GM18868 (cell line): ENCODE measurements around the gene GALNT10.

ENCODE experiments used
- ATAC-seq: cut with Tn5 transposase; IDR thresholded peaks from one replicate; pipeline ENCODE4 v1.9.1; 2021; ENCODE audit warnings: mild to moderate bottlenecking, moderate library complexity; ENCODE audit not compliant: unreplicated experiment

GALNT10 gene

DNA sequence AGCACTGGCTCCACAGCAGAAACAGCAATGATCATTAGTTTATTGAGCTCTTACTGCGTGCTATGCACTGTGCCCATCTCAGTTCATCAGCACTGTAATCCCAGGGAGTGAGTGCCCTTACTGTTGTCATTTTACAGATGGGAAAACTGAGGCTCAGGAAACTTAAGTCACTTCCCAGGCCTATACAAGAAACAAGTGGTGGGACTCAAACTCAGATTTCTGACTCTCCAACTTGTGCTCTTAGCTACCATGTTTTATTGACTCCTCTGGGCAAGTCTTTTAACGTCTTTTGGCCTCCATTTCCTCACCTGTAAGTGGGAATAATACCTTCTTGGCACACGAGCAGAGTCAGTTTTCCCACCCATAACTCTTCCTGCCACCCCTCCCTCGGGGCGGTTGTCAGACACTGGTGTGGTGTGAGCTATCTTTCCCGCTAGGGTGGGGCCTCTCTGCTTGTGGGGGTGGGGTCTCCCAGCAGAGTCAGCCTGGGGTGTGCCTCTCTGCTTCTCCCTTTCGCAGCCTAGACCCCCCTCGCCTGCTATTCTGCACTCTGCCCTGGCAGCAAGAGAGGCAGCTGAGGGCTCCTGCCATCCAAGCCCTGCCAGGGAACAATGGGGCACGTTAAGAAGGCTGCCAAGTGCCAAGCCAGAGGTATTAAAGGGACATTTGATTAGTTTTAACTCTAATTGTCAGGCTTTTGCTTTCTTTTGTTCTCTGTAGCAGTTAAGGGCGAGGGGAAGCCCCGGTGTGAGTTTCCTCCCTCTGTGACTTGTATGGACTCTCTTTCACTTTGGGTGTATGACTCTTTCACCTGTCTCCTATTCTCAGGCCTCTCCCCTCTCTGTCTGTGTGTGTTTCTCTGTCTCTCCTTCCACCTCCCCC is 12.1 kb downstream of the GALNT10 start:
- peak; percentile 87 for ATAC-seq

DNA sequence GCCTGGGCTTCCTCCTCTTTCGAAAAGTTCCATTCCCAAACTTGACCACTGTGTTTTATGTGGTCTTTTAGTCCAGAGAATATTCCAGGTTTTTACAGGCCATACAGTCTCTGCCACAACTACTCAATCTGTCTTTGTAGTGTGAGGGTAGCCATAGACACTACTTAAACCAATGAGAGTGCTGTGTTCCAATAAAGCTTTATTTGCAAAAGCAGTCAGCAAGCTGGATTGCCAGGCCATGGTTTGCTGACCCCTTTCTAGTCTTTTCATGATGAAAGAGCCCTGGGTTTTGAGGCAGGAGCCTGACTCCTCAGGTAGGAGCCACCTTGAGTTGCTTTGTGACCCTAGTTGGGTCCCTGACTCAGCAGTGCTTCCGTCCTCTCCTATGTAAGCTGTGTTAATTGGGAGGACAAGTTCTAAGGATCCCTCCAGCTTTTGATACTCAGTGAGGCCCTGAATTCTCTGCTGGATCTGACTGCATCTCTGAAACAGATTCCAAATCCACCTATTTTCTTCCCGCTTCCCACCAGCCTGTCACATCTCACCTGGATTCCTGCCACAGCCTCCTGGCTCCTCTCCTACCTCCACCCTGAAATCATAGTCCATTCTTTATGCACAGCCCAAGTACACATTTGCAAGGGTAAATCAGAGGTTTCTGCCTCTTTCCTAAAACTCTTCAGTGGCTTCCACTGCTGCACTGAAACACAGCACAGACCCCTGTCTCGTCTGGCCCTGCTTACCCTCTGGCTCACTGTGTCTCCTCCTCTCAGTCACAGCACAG is 13.5 kb downstream of the GALNT10 start:
- no peak for ATAC-seq

- ATAC-seq: no peak
These were observed 15.0 kb downstream of the GALNT10 start for GRCh38 chr5:154205441-154206117.

- no peak for ATAC-seq
These were observed 15.8 kb downstream of the GALNT10 start for GRCh38 chr5:154206311-154206710.

GRCh38 chr5:154207204-154207603 is 16.7 kb downstream of the GALNT10 start:
- no peak for ATAC-seq

DNA sequence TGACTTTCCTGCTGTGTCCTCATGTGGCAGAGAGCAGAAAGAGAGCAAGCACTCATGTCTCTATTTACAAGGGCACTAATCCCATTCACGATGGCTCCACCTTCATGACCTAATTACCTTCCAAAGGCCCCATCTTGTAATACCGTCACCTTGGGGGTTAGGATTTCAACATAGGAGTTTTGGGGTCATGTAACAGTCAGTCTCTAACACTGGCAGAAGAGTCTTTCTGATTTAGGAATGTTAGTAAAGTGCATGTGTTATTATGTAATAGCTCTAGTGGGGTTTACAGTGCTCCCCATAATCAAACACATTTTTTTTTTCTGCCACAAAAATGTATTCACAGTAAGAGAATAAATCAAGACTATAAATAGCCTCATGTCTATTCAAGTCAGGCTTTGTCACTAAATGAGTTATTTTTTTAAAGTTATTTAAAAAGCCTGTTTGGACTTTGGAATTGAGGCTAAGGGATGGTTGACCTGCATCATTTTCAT is 19.1 kb downstream of the GALNT10 start:
- no peak for ATAC-seq

DNA sequence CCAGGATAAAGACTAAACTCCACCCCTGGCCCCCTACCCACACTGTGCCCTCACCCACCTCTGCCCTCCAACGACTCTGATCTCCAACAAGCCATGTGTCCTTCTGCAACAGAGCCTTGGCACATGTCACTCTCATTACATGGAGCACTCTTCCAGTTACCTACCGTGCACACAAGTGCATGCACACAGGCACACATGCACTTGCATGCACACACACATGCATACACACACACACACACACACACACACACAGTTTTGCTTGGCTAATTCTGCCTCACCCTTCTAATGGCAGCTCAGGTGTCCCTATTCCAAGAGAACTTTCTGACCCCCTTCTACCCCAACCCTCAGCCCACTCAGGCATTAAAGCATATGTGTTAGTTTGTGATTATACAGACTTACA is 19.6 kb downstream of the GALNT10 start:
- no peak for ATAC-seq

DNA sequence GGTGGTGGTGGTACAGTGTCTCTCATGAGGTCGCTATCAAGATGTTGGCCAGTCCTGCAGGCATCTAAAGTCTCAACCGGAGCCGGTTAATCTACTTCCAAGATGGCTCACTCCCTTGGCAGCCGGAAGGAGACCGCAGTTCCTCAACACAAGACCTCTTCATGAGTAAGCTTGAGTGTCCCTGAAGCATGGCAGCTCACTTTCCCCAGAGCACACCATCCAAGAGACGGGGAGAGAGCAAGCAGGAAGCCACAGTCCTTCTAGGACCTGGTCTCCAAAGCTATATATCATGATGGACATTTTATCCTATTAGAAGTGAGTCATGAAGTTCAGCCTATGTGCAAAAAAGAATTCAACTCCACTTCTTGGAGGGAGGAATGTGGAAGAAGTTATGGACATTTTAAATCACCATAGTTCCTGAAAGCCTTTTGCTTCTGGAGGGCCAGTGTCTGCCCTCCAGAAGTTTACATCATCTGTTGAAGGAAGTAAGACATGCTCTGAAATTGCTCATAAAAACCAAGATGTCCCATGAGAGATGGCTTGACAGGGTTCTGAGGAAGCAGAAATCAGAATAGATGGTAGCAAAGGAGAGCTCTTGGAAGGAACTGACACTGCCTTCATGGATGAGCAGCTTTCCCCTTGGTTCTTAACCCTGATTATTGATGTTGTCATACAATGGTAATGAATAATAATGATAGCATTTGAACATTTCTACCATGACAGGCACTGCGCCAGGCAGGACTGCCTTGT is 21.3 kb downstream of the GALNT10 start:
- no peak for ATAC-seq

DNA sequence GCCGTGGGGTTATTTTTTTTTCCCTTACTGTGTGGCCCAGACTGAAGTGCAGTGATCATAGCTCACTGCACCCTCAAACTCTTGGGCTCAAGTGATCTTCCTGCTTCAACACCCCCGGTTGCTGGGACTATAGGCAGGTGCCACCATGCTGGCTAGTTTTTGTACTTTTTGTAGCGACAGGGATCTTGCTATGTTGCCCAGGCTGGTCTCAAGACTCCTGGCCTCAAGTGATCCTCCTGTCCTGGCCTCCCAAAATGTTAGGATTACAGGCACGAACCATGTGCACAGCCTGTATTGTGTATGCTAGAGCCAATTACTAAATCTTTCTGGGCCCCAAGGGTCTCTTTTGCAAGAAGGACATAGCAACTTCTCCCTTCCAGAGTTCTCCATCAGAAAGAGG is 23.1 kb downstream of the GALNT10 start:
- ATAC-seq: no peak

- peak; percentile 94 for ATAC-seq
These were observed 24.0 kb downstream of the GALNT10 start for GRCh38 chr5:154214371-154215106.

- ATAC-seq: no peak
These were observed 25.2 kb downstream of the GALNT10 start for GRCh38 chr5:154215571-154216325.

GRCh38 chr5:154217462-154217861 is 26.9 kb downstream of the GALNT10 start:
- no peak for ATAC-seq

GRCh38 chr5:154218786-154219185 is 28.3 kb downstream of the GALNT10 start:
- ATAC-seq: no peak

DNA sequence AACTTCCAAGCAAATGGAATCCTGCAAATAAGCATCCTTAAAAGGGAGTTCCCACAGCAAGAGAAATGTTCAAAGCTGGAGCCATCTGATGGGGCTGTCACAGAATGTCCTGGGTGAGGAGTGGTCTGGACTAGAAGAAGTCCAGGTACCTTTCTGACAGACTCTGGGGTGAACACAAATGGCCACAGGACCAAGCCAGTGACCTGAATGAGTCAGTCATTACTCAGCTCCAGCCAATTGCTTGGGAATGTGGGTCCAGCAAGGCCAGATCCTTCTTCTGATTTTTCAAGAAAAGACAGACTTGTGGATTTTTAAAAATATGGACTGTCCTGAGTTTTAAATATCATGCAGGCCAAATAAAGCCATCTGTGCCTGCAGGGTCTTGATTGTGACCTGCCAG is 30.1 kb downstream of the GALNT10 start:
- ATAC-seq: no peak

GRCh38 chr5:154221371-154221896 is 30.9 kb downstream of the GALNT10 start:
- no peak for ATAC-seq

DNA sequence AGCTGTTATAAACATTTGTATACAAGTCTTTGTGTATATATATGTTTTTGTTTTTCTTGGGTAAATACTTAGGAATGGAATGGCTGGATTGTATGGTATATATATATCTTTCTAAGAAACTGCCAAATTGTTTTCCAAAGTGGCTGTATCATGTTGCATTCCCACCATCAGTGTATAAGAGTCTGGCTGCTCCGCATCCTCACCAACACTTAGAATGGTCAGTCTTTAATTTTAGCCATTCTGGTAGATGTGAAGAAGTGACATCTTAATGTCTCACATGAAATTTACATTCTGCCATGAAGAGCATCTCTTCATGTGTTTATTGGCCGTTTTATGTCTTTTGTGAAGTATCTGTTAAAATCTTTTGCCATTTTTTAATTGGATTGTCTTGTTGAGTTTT is 31.9 kb downstream of the GALNT10 start:
- ATAC-seq: no peak

GRCh38 chr5:154223320-154223719 is 32.8 kb downstream of the GALNT10 start:
- no peak for ATAC-seq

DNA sequence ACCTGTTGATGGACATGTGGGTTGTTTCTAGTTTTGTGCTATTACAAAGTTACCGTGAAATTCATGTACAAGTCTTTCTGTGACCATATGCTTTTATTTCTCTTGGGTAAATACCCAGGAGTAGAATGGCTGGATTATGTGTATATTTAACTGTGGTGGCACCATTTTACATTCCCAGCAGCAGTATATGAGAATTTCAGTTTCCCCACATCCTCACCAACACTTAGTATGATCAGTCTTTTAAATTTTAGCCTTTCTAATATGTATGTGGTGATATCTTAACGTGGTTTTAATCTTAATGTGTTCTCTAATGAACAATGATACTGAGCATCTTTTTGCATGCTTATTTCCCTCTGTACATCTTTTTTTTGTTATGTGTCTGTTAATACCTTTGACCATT is 36.6 kb downstream of the GALNT10 start:
- ATAC-seq: no peak

DNA sequence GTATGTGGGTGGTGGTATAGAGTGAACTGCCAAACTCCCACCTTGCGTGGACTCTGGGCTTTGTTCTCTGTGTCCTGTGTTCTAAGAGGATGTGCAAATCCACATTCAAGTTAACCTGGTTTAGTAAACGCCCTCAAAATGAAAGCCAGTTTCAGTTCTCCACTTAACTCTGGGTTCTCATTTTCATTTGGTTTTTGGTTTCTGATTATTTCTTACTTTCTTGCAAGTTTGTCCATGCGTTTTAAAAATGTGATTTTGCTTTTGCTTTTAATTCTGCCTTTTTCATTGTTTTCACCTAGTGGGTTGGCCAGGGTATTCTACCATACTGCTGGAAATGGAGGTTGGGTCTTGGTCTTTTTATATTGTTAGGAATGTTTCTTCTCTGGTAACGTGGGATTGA is 38.2 kb downstream of the GALNT10 start:
- ATAC-seq: peak; percentile 93
